Cardiac muscle cell (in vitro differentiated cells and primary cell): ENCODE data around the gene THBS2. TPM values are rescaled to one million over a fixed set of nuclear protein-coding genes. Genes with fewer than 3 reads are reported as not detected.

ENCODE experiments used
- DNase-seq, 2 donors: peaks; one replicate each; pipeline versions ENCODE4 v3.0.0 to v3.0.0-alpha.2; 2010 to 2017; ENCODE audit warnings: low read depth in 1 of 2, low spot score in 1 of 2
- H3K27ac ChIP-seq: fragments of 200-600 bp; sonication (generic); 2 replicates; pipeline ENCODE4 v1.5.1; 2016
- H3K27me3 ChIP-seq: fragments of 200-600 bp; sonication (generic); 2 replicates; pipeline ENCODE4 v1.6.0; 2016; ENCODE audit warnings: control low read depth
- H3K36me3 ChIP-seq: fragments of 200-600 bp; sonication (generic); 2 replicates; pipeline ENCODE4 v1.5.1; 2016; ENCODE audit warnings: control low read depth
- H3K4me1 ChIP-seq: fragments of 200-600 bp; sonication (generic); 2 replicates; pipeline ENCODE4 v1.8.1; 2017; ENCODE audit warnings: low read depth, mild to moderate bottlenecking, mixed run types
- H3K4me3 ChIP-seq: fragments of 200-600 bp; sonication (generic); 2 replicates; pipeline ENCODE4 v1.5.1; 2016; ENCODE audit warnings: mild to moderate bottlenecking
- H3K9me3 ChIP-seq: fragments of 200-600 bp; sonication (generic); 2 replicates; pipeline ENCODE4 v1.5.1; 2017; ENCODE audit warnings: low read depth, mild to moderate bottlenecking, control low read depth
- polyA plus RNA-seq: library from polyadenylated mRNA; unstranded; fragments of >200 nt; fragmentation: Nextera tagmentation; extraction: Ambion mirVana; gene quantifications from 2 replicates; pipeline ENCODE4 v1.2.1, GENCODE V29; 2016
- total RNA-seq: library from RNA; depleted of rRNA; stranded (reverse); fragments of >200 nt; gene quantifications from 2 replicates; pipeline ENCODE4 v1.2.3, GENCODE V29; 2016
- TF ChIP-seq, protein P1 (sequence below): IDR thresholded peaks from 2 replicates; pipeline ENCODE4 v1.5.1; 2012; ENCODE audit warnings: low read depth, mild to moderate bottlenecking, low read length

THBS2 gene
- total and polyA plus RNA-seq, 2 experiments from 2014 or later: 0.06 to 0.10 TPM

DNA sequence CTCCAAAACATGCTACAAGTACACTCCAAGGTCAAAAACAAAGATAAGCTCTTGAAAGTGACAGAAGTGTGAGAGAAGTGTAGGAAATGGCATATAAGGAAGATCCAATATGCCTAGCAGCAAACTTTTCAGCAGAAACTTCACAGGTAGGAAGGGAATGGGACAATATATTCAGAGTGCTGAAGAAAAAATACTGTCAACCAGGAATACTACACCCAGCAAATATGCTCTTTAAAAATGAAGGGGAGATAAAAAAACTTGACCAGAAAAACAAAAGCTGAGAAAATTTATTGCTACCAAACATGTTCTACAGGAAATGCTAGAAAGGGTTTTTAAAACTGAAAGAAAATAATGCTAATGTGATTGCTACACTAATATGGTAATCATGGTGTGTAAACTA lies 46.2 kb downstream of the THBS2 start:
- no peak overlapping the region for H3K27ac ChIP-seq
- H3K4me1 ChIP-seq: peaks cover 2% of the 10 kb centered on the region
- TF ChIP-seq, protein P1, sequence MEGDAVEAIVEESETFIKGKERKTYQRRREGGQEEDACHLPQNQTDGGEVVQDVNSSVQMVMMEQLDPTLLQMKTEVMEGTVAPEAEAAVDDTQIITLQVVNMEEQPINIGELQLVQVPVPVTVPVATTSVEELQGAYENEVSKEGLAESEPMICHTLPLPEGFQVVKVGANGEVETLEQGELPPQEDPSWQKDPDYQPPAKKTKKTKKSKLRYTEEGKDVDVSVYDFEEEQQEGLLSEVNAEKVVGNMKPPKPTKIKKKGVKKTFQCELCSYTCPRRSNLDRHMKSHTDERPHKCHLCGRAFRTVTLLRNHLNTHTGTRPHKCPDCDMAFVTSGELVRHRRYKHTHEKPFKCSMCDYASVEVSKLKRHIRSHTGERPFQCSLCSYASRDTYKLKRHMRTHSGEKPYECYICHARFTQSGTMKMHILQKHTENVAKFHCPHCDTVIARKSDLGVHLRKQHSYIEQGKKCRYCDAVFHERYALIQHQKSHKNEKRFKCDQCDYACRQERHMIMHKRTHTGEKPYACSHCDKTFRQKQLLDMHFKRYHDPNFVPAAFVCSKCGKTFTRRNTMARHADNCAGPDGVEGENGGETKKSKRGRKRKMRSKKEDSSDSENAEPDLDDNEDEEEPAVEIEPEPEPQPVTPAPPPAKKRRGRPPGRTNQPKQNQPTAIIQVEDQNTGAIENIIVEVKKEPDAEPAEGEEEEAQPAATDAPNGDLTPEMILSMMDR: no peak
- no peaks in the 10 kb centered on the region for H3K36me3 ChIP-seq
- no peaks in the 10 kb centered on the region for H3K27me3 ChIP-seq
- H3K9me3 ChIP-seq: no peaks in the 10 kb centered on the region
- no peak for DNase-seq
- H3K4me3 ChIP-seq: no peak overlapping the region

DNA sequence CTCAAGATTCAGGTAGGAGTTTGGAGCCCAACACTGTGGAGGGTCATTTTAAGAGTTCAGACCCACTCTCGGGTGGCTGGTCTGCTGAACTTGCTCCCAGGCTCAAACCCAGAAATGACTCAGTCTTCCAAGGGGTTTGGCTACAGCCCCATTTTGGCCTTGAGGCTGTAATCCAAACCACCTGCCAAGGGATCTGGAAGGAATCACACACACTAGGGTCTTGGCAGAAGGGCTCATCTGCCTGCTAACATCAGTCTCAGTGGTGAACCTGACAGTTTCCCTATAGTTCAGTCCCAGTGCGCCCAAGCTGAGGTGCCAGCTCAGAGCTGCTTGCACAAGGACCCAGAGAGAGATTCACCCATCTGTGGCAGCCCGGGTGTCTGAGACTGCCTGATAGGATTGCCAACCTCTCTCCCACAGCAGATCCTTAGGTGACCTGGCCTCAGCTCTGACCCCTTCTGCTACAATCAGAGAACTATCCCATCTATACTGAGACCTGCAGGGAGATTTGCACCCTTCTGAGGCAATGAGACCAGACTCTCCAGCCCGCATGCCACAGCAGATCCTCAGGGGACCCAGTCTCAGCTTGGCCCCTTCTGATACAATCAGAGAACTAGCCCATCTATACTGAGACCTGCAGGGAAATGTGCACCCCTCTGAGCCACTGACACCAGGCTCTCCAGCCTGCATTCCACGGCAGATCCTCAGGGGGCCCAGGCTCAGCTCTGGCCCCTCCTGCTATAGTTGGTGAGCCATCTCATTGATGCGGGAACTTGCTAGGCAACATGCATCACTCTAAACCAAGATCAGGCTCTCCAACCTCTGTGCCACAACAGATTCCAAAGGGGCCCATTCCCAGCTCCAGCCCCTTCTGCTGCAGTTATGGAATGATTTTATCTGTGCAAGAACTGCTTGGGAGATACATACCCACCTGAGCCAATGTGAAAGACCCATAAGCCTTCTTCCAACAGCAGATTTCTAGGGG lies 48.2 kb downstream of the THBS2 start:
- H3K4me1 ChIP-seq: no peaks in the 10 kb centered on the region
- peak in 1 of 2 donors; percentile 75 for DNase-seq
- no peak overlapping the region for H3K4me3 ChIP-seq
- TF ChIP-seq, protein P1: no peak
- H3K9me3 ChIP-seq: no peaks in the 10 kb centered on the region
- no peaks in the 10 kb centered on the region for H3K36me3 ChIP-seq
- H3K27ac ChIP-seq: no peak overlapping the region
- no peaks in the 10 kb centered on the region for H3K27me3 ChIP-seq

DNA sequence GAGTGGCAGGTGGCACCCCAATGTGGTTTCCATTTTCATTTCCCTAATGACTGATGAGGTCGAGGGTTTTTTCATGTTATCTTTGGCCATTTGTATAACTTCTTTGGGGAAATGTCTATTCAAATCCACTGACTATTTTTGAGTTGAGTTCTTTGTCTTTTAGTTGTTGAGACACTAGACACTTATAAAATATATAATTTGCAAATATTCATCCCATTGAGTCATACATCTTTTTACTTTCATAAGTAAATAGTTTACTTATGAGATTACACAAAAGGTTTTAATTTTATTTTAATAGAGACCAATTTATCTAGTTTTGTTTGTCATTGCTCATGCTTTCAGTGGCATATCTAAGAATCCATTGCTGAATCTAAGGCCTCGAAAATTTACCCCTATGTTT lies 49.5 kb downstream of the THBS2 start:
- no peak overlapping the region for H3K4me3 ChIP-seq

DNA sequence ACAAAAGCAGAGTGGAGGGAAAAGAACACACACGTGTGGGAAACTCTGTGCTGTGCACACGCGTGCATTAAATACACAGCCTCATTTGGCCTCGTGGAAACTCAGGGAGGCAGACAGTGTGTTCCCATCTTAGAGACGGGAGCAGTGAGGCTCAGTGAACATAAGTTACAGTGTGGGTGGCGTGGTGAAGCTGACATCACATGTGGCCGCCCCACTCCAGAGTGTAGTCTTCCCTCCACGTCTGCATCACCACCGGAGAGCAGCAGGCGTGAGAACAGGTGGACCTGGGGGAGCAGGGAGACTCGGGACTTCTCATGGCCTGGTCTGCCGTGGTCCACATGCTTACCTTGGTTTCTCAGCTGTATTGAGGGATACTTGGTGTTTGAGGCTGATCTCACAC lies 51.7 kb downstream of the THBS2 start:
- Histone ChIP-seq H3K27ac (no peak overlapping the region), H3K27me3 (no peaks in the 10 kb centered on the region), H3K4me1 (no peaks in the 10 kb centered on the region), H3K36me3 (no peaks in the 10 kb centered on the region), H3K4me3 (no peak overlapping the region), H3K9me3 (no peaks in the 10 kb centered on the region)
- DNase-seq: no peak
- TF ChIP-seq, protein P1: no peak

More for the DNA sequence above, 49.5 kb downstream of the THBS2 start:
- DNase-seq: no peak
- Histone ChIP-seq H3K9me3 (no peaks in the 10 kb centered on the region), H3K36me3 (no peaks in the 10 kb centered on the region), H3K4me1 (no peaks in the 10 kb centered on the region), H3K27ac (no peak overlapping the region), H3K27me3 (no peaks in the 10 kb centered on the region)
- TF ChIP-seq, protein P1: no peak

DNA sequence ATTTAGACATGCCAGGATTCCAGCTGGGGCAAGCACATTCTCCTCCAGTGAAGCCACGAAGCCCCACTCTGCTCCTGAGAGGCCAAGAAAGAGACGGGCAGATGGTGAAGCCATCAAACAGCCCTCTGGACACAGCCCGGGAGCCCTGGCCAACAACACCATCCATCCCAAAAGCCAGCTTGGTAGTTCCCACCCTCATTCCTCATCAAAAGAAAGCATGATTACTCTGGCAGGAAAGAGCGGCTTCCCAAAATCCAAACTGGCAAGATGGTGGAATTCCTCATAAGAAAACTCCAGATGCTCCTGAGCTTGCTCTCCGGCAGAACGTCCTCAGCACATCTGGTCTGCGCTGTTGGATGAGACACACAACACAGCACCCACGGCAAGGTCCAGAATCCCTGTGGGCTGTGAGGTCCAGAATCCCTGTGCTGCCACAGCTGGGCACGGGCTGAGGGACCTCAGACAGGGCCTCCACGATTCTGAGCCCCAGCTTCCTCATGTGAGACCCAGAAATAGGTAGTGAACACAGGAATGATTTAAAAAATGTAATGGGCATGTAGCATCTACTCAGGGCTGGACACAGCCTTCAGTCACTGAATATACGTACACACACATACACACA lies 52.6 kb downstream of the THBS2 start:
- Histone ChIP-seq H3K9me3 (no peaks in the 10 kb centered on the region), H3K27ac (no peak overlapping the region), H3K4me3 (no peak overlapping the region), H3K27me3 (no peaks in the 10 kb centered on the region), H3K36me3 (no peaks in the 10 kb centered on the region), H3K4me1 (no peaks in the 10 kb centered on the region)
- no peak for DNase-seq
- TF ChIP-seq, protein P1: no peak
